Kidney epithelial cell (primary cell): ENCODE results near the gene NTM. TPM values are rescaled to one million over a fixed set of nuclear protein-coding genes. Genes with fewer than 3 reads are reported as not detected.

Experiments used
- DNase-seq: peaks from one replicate; pipeline ENCODE4 v3.0.0-alpha.2; 2010; ENCODE audit warnings: low read depth
- H3K27me3 ChIP-seq: 2 replicates; pipeline ENCODE4 v1.6.0; 2011; ENCODE audit warnings: low read length; ENCODE audit not compliant: control insufficient read depth, insufficient read depth
- H3K36me3 ChIP-seq: 2 replicates; pipeline ENCODE4 v1.5.1; 2011; ENCODE audit warnings: low read length; ENCODE audit not compliant: control insufficient read depth, insufficient read depth
- H3K4me3 ChIP-seq: 2 replicates; pipeline ENCODE4 v1.5.1; 2011; ENCODE audit warnings: low read depth, mild to moderate bottlenecking, control low read depth, low read length
- CTCF ChIP-seq: IDR thresholded peaks from 2 replicates; pipeline ENCODE4 v1.5.1; 2011; ENCODE audit warnings: mild to moderate bottlenecking, moderate library complexity, low read length, control low read depth, inconsistent platforms; ENCODE audit not compliant: insufficient read depth, poor library complexity, severe bottlenecking
- total RNA-seq: library from RNA; depleted of rRNA; stranded (reverse); fragments of >200 nt; gene quantifications from 2 replicates; pipeline ENCODE4 v1.2.3, GENCODE V29; 2015

The NTM gene
- total RNA-seq, 1 donor from 2014 or later, result 111 TPM

- no peak for DNase-seq
- H3K4me3 ChIP-seq, result no peak overlapping the region
- H3K36me3 ChIP-seq, result no peaks in the 10 kb centered on the region
- no peaks in the 10 kb centered on the region for H3K27me3 ChIP-seq
- TF ChIP-seq CTCF, result no peak
Measured at GRCh38 chr11:131839326-131839725, 468.9 kb downstream of the NTM start.

- TF ChIP-seq CTCF, result no peak
- no peak for DNase-seq
- Histone ChIP-seq H3K4me3 (no peak overlapping the region), H3K27me3 (no peaks in the 10 kb centered on the region), H3K36me3 (no peaks in the 10 kb centered on the region)
Measured at GRCh38 chr11:131840545-131840944, 470.1 kb downstream of the NTM start.

- no peak for DNase-seq
- Histone ChIP-seq H3K27me3 (no peaks in the 10 kb centered on the region), H3K4me3 (no peak overlapping the region), H3K36me3 (no peaks in the 10 kb centered on the region)
- TF ChIP-seq CTCF, result no peak
Measured at GRCh38 chr11:131841028-131841427, 470.6 kb downstream of the NTM start.

GRCh38 chr11:131841925-131842635 is 471.7 kb downstream of the NTM start:
- no peak overlapping the region for H3K4me3 ChIP-seq
- H3K27me3 ChIP-seq, result no peaks in the 10 kb centered on the region
- DNase-seq, result no peak
- no peaks in the 10 kb centered on the region for H3K36me3 ChIP-seq
- TF ChIP-seq CTCF, result no peak

- no peak for DNase-seq
- H3K4me3 ChIP-seq, result no peak overlapping the region
- H3K36me3 ChIP-seq, result no peaks in the 10 kb centered on the region
- H3K27me3 ChIP-seq, result no peaks in the 10 kb centered on the region
- TF ChIP-seq CTCF, result no peak
Measured at GRCh38 chr11:131845255-131845654, 474.8 kb downstream of the NTM start.

- H3K36me3 ChIP-seq, result no peaks in the 10 kb centered on the region
- peaks cover 3% of the 10 kb centered on the region for H3K27me3 ChIP-seq
- no peak for DNase-seq
- TF ChIP-seq CTCF, result no peak
- no peak overlapping the region for H3K4me3 ChIP-seq
Measured at GRCh38 chr11:131849485-131849884, 479.1 kb downstream of the NTM start.
